ENCODE data around the gene ALOX15B. TPM values are rescaled to one million over a fixed set of nuclear protein-coding genes. Genes with fewer than 3 reads are reported as not detected.
"Not testable (repeated sequence)": the region's sequence is repeated elsewhere in the genome, so short reads cannot be mapped to it uniquely, and the experiment has no call there.

Gene ALOX15B
- polyA plus RNA-seq, 3 donors, result 1.7 to 2.8 (median 2.0) TPM

DNA sequence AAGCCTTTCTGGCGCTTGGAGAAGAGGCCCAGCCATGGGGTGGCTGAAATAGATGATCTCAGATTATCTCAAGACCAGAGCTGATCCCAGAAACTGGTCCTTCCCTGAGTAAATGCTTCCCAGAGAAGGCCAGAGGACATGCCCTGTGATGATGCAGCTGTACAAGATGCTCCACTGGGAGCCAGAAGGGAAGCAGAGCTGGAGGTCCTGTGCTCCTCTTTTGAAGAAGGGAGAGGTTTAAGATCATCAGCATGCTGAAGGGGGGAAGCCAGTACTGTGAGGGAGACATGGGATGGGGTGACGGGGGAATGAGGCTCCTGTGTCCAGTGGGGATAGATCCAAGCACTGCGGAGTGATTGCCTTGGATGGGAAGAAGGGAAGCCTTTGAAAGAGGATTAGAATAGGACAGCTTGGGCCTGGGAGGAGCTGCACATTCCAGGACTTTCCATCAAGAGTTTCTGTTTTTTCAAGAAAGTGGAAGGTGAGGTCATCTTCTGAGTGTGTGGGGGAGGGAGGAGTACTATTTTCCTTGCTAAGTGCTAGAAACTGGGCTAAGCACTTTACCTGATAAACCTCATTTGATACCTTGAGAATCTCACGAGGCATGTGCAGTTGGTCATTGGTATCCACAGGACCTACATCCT, 16.4 kb upstream of the ALOX15B start:
- no peaks in the 10 kb centered on the region for H3K9me3 ChIP-seq (replicated peaks in 1 of 2; ENCODE audit: control insufficient read depth in 1 of 2, insufficient read depth in 1 of 2, low read length in 2 of 2)
- H3K27me3 Mint-ChIP-seq (ENCODE audit: low read depth in 3 of 3), result peaks cover 0 to 8% (median 0%) of the 10 kb centered on the region in 3 donors

DNA sequence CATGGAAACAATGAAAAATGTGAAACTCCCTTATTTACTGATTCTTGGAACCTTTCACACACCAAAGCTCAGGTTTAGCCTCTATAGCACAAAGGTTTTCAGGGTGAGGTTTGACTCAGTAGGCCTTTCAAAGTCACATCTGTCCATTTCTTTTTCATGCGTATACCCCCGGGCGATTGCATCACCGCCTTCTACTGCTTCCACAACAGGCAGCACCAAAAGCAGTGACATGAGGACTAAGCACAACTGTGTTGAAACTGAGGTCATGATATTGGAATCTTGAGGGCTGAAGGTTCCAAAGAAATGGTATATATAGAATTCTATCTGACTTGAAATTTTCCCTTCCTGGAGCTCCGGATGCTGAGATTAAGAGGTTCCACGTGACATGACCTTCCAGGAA, 14.7 kb upstream of the ALOX15B start:
- 27% methylated on average over 3 of the region's 6 CpGs for WGBS (ENCODE audit: insufficient coverage)
- H3K36me3 Mint-ChIP-seq, result peaks cover 10 to 19% of the 10 kb centered on the region in 2 donors
- H3K27me3 ChIP-seq (ENCODE audit: control insufficient read depth in 2 of 2, insufficient read depth in 2 of 2, low read length in 2 of 2); H3K79me2 ChIP-seq (ENCODE audit: insufficient read depth, low read length); H3K4me3 Mint-ChIP-seq; H3K27me3 Mint-ChIP-seq (ENCODE audit: low read depth in 3 of 3); H3K9ac ChIP-seq (ENCODE audit: insufficient read depth, low read length, poor library complexity, severe bottlenecking); H4K20me1 ChIP-seq (ENCODE audit: insufficient read depth, low read length); intact Hi-C loops (cut with micrococcal nuclease); H3K9me3 ChIP-seq (replicated peaks in 1 of 2; ENCODE audit: control insufficient read depth in 1 of 2, insufficient read depth in 1 of 2, low read length in 2 of 2); H3K9me3 Mint-ChIP-seq; H3K36me3 ChIP-seq (replicated peaks in 1 of 2; ENCODE audit: control insufficient read depth in 1 of 2, insufficient read depth in 2 of 2, low read length in 2 of 2): not testable (repeated sequence)
- Histone ChIP-seq H3K4me2 (replicated peaks; ENCODE audit: extremely low read depth, low read length, poor library complexity, severe bottlenecking) (peak overlapping the region; percentile 9), H3K4me3 (replicated peaks in 1 of 3; ENCODE audit: low read depth in 2 of 3, low read length in 3 of 3) (peak overlapping the region in 1 of 3 experiments; percentile 29), H2AFZ (ENCODE audit: insufficient read depth, low read depth, low read length, poor library complexity, severe bottlenecking) (peak overlapping the region; percentile 43), H3K4me1 (ENCODE audit: control insufficient read depth in 1 of 2, insufficient read depth in 2 of 2, low read length in 2 of 2) (peaks cover 50 to 59% of the 10 kb centered on the region in 2 donors), H3K27ac (ENCODE audit: low read depth in 1 of 2, low read length in 2 of 2) (peak overlapping the region; percentile 40 to 77)
- peak overlapping the region; percentile 82 to 93 (median 92) for H3K27ac Mint-ChIP-seq
- peak in 2 of 3 donors; percentile 53 to 83 for DNase-seq
- peaks cover 60% of the 10 kb centered on the region for H3K4me1 Mint-ChIP-seq

More for the DNA sequence above, 16.4 kb upstream of the ALOX15B start:
- TF ChIP-seq, protein P1, sequence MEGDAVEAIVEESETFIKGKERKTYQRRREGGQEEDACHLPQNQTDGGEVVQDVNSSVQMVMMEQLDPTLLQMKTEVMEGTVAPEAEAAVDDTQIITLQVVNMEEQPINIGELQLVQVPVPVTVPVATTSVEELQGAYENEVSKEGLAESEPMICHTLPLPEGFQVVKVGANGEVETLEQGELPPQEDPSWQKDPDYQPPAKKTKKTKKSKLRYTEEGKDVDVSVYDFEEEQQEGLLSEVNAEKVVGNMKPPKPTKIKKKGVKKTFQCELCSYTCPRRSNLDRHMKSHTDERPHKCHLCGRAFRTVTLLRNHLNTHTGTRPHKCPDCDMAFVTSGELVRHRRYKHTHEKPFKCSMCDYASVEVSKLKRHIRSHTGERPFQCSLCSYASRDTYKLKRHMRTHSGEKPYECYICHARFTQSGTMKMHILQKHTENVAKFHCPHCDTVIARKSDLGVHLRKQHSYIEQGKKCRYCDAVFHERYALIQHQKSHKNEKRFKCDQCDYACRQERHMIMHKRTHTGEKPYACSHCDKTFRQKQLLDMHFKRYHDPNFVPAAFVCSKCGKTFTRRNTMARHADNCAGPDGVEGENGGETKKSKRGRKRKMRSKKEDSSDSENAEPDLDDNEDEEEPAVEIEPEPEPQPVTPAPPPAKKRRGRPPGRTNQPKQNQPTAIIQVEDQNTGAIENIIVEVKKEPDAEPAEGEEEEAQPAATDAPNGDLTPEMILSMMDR (IDR thresholded peaks at IDR 0.05), result no peak
- H4K20me1 ChIP-seq (ENCODE audit: insufficient read depth, low read length), result no peaks in the 10 kb centered on the region
- intact Hi-C loops (cut with micrococcal nuclease), result no loop called here
- peak overlapping the region in 5 of 7 donors; percentile 14 to 68 (median 52) for H3K27ac Mint-ChIP-seq
- no peak overlapping the region for H3K9ac ChIP-seq (ENCODE audit: insufficient read depth, low read length, poor library complexity, severe bottlenecking)
- no peak overlapping the region for H3K4me3 Mint-ChIP-seq
- H3K27me3 ChIP-seq (ENCODE audit: control insufficient read depth in 2 of 2, insufficient read depth in 2 of 2, low read length in 2 of 2), result no peaks in the 10 kb centered on the region
- no peaks in the 10 kb centered on the region for H3K79me2 ChIP-seq (ENCODE audit: insufficient read depth, low read length)
- H3K4me2 ChIP-seq (replicated peaks; ENCODE audit: extremely low read depth, low read length, poor library complexity, severe bottlenecking), result no peak overlapping the region
- H3K36me3 Mint-ChIP-seq, result peaks cover 8 to 12% of the 10 kb centered on the region in 2 donors
- no peaks in the 10 kb centered on the region for H3K36me3 ChIP-seq (replicated peaks in 1 of 2; ENCODE audit: control insufficient read depth in 1 of 2, insufficient read depth in 2 of 2, low read length in 2 of 2)
- H3K4me1 Mint-ChIP-seq, result peaks cover 66% of the 10 kb centered on the region
- DNase-seq, result peak in 1 of 3 donors; percentile 28
- no peak overlapping the region for H3K4me3 ChIP-seq (replicated peaks in 1 of 3; ENCODE audit: low read depth in 2 of 3, low read length in 3 of 3)
- no peak overlapping the region for H3K27ac ChIP-seq (ENCODE audit: low read depth in 1 of 2, low read length in 2 of 2)
- peaks cover 0 to 2% (median 0%) of the 10 kb centered on the region in 7 donors for H3K9me3 Mint-ChIP-seq
- H3K4me1 ChIP-seq (ENCODE audit: control insufficient read depth in 1 of 2, insufficient read depth in 2 of 2, low read length in 2 of 2), result peaks cover 64 to 76% of the 10 kb centered on the region in 2 donors
- H2AFZ ChIP-seq (ENCODE audit: insufficient read depth, low read depth, low read length, poor library complexity, severe bottlenecking), result no peak overlapping the region
- 100% methylated on average over 3 of the region's 4 CpGs for WGBS (ENCODE audit: insufficient coverage)
